DND-41 (cell line): Measurements from ENCODE around the gene ZC3H7A.

ENCODE experiments used
- EZH2 ChIP-seq: IDR thresholded peaks from 3 replicates; pipeline ENCODE4 v1.6.1; 2012; ENCODE audit warnings: borderline replicate concordance, low read depth, mild to moderate bottlenecking, moderate library complexity, low read length, inconsistent platforms; ENCODE audit not compliant: severe bottlenecking
- TF ChIP-seq, protein P1 (sequence below): IDR thresholded peaks from 2 replicates; pipeline ENCODE4 v1.5.1; 2012; ENCODE audit warnings: borderline replicate concordance, low read length, moderate library complexity, mild to moderate bottlenecking; ENCODE audit not compliant: poor library complexity, severe bottlenecking; ENCODE audit errors: extremely low read depth

DNA sequence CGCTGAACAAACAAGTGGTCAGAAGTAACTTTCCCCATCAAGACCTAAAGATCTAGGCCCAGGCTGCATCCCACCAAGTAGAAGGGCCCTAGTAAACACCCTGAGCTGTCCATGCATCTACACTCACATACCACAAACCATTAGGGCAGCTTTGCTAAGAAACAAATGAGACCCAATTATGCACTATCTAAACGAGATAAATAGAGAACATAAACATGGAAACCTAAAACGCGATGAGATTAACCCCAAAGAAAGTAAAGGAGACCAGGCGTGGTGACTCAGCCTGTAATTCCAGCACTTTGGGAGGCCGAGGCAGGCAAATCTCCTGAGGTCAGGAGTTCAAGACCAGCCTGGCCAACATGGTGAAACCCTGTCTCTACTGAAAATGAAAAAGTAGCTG, 60.2 kb downstream of the ZC3H7A start:
- TF ChIP-seq, protein P1, sequence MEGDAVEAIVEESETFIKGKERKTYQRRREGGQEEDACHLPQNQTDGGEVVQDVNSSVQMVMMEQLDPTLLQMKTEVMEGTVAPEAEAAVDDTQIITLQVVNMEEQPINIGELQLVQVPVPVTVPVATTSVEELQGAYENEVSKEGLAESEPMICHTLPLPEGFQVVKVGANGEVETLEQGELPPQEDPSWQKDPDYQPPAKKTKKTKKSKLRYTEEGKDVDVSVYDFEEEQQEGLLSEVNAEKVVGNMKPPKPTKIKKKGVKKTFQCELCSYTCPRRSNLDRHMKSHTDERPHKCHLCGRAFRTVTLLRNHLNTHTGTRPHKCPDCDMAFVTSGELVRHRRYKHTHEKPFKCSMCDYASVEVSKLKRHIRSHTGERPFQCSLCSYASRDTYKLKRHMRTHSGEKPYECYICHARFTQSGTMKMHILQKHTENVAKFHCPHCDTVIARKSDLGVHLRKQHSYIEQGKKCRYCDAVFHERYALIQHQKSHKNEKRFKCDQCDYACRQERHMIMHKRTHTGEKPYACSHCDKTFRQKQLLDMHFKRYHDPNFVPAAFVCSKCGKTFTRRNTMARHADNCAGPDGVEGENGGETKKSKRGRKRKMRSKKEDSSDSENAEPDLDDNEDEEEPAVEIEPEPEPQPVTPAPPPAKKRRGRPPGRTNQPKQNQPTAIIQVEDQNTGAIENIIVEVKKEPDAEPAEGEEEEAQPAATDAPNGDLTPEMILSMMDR = no peak
- no peak for TF ChIP-seq EZH2
